Measurements from ENCODE around the gene RAN. TPM values are rescaled to one million over a fixed set of nuclear protein-coding genes. Genes with fewer than 3 reads are reported as not detected.
"Not testable (repeated sequence)": the region's sequence is repeated elsewhere in the genome, so short reads cannot be mapped to it uniquely, and the experiment has no call there.

RAN gene
- total RNA-seq, 2 experiments from 2014 or later, result 2,531 to 2,575 TPM

DNA sequence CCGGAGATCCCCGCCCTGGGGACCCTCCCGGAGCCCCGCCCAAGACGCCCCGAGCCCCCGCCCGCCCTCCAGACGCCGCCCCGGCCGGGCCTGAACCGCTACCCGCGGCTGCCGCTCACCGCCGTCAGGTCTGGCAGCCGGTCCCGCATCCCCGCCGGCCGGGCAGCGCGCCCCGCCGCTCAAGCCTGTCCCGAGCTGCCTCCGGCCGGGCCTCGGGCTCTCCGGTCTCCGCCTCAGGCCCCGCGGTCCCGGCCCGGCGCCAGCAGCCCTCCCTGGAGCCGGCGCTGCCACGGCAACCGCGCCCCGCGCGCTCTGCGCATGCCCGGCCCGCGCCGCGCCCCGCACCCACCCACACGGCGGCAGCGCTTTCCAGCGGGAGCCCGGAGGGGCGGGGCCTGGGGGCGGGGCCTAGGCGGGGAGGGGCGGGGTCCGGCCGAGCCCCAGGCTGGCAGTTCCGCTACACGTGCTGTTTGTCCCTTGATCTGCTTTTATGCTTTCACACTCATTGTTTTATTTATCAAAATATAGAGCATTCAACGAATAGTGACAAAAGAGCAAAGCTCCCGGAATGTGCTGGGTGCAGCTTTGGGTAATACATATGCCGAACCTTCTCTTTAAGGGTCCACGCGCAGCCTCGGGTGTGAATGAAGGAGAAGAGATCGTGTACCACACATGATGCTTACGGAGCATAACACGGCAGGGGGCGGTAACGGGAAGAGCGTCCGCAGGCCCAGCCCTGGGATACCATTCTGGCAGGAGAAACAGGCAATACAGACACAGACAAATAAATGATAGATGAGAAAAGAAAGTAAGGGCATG is 32.7 kb upstream of the RAN start, which contains the start of gene STX2:
TSS of gene STX2 (minus strand) at position 300 of the 819 bp plus-strand sequence. CDS start at position 149, 151 bp downstream.
- H3K9me3 Mint-ChIP-seq, result no peaks in the 10 kb centered on the region
- peak within 1 kb of the TSS; percentile 80 for H3K27ac Mint-ChIP-seq
- peaks cover 24% of the 10 kb centered on the region for H3K4me1 Mint-ChIP-seq
- peak; percentile 91 for DNase-seq
- H3K36me3 Mint-ChIP-seq, result peaks cover 3% of the 10 kb centered on the region
- no peaks in the 10 kb centered on the region for H3K27me3 Mint-ChIP-seq
- peak within 1 kb of the TSS; percentile 85 for H3K4me3 Mint-ChIP-seq

DNA sequence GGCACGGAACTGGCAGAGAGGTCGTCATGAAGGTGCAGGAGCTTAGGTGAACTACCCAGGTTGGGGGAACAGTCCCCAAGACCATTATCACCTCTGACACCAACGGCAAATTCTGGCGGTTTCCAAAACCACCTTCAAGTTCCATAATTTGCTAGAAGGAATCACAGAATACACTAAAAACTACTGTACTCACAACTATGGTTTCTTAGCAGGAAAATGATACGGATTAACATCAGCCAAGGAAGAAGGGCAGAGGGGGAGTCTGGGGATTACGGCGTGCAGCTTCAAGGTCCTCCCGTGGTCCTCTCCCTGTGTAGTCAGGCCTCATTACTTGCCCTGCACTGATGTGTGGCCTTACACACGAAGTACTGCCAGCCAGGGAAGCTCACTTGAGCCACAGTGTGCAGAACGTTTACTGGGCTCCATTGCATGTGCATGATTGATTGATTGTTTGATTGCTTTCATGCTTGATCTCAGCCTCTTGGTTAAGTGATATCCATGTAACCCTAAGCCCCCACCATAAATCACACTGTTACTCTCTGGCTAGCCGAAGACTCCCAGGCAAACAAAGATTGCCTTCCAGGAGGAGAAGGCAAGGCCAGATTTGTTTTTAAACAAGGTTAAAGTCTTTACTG is 32.0 kb upstream of the RAN start:
- H3K4me1 Mint-ChIP-seq, result peaks cover 23% of the 10 kb centered on the region
- peak overlapping the region; percentile 75 for H3K4me3 Mint-ChIP-seq
- no peak for DNase-seq
- peak overlapping the region; percentile 80 for H3K27ac Mint-ChIP-seq
- H3K36me3 Mint-ChIP-seq, result peaks cover 3% of the 10 kb centered on the region
- H3K9me3 Mint-ChIP-seq, result no peaks in the 10 kb centered on the region
- H3K27me3 Mint-ChIP-seq, result no peaks in the 10 kb centered on the region

DNA sequence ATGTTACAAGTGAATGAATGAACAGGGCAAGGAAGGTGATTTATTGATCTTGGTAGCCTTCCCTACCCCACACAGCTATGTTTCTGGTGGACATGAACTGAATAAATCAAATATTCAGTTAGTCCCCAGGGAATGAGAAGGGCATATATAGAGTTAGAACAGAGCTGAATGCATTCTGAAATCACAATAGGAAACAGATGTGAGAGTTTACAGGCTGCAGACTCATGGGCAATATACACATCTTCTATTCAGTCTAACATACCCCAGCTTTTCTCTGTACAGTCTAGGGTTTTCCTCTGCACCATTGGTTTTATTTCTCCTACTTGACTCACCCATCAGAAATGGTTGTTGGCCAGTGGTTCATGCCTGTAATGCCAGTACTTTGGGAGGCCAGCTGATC is 25.5 kb upstream of the RAN start:
- H3K27me3 Mint-ChIP-seq, result no peaks in the 10 kb centered on the region
- no peak for DNase-seq
- peaks cover 3% of the 10 kb centered on the region for H3K4me1 Mint-ChIP-seq
- H3K4me3 Mint-ChIP-seq, result no peak overlapping the region
- no peak overlapping the region for H3K27ac Mint-ChIP-seq
- no peaks in the 10 kb centered on the region for H3K9me3 Mint-ChIP-seq
- H3K36me3 Mint-ChIP-seq, result no peaks in the 10 kb centered on the region

DNA sequence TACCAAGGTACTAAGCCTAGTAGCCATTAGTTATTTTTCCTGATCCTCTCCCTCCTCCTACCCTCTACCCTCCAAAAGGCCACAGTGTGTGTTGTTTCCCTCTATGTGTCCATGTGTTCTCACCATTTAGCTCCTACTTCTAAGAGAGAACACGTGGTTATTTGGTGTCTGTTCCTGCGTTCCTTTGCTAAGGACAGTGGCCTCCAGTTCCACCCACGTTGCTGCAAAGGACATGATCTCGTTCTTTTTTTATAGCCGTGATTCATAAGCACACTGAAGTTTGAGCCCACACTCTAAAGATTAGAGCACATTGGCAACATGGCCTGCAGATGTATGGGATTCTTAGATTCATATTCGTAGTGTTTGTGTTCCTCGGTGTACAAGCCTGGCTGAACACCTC is 24.8 kb upstream of the RAN start:
- peaks cover 3% of the 10 kb centered on the region for H3K4me1 Mint-ChIP-seq
- no peaks in the 10 kb centered on the region for H3K9me3 Mint-ChIP-seq
- DNase-seq, result no peak
- H3K36me3 Mint-ChIP-seq, result no peaks in the 10 kb centered on the region
- H3K27ac Mint-ChIP-seq, result no peak overlapping the region
- no peak overlapping the region for H3K4me3 Mint-ChIP-seq
- H3K27me3 Mint-ChIP-seq, result no peaks in the 10 kb centered on the region

DNA sequence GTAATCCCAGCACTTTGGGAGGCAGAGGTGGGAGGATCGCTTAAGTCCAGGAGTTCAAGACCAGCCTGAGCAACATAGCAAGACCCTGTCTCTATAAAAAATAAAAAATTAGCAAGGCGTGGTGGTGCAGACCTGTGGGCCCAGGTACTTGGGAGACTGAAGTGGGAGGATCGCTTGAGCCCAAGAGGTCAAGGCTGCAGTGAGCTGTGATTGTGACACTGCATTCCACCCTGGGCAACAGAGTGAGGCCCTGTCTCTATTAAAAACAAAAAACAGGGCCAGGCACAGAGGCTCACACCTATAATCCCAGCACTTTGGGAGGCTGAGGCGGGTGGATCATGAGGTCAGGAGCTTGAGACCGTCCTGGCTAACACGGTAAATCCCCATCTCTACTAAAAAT is 23.8 kb upstream of the RAN start:
- H3K4me3 Mint-ChIP-seq, H3K27me3 Mint-ChIP-seq, H3K27ac Mint-ChIP-seq, H3K4me1 Mint-ChIP-seq, H3K36me3 Mint-ChIP-seq, DNase-seq, H3K9me3 Mint-ChIP-seq: not testable (repeated sequence)

DNA sequence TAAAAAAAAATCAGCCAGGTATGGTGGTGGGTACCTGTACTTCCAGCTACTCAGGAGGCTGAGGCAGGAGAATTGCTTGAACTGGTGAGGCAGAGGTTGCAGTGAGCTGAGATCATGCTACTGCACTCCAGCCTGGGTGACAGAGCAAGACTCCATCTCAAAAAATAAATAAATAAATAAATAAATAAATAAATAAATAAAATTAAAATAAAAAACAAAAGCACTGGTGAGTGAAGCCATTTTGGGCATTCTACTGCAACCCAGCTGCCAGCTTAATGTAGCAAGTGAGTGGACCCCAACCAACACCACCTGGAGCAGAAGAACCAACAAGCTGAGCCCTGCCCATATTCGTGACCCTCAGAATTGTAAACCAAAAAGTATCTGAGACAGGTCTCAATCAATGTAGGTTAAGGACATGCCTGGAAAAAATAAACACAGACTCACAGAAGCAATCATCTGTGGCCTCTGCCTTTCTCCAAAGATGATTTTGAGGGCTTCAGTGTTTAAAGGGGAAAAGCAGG is 23.0 kb upstream of the RAN start:
- not testable (repeated sequence) for DNase-seq, H3K4me1 Mint-ChIP-seq, H3K4me3 Mint-ChIP-seq, H3K27ac Mint-ChIP-seq, H3K9me3 Mint-ChIP-seq, H3K27me3 Mint-ChIP-seq, H3K36me3 Mint-ChIP-seq

DNA sequence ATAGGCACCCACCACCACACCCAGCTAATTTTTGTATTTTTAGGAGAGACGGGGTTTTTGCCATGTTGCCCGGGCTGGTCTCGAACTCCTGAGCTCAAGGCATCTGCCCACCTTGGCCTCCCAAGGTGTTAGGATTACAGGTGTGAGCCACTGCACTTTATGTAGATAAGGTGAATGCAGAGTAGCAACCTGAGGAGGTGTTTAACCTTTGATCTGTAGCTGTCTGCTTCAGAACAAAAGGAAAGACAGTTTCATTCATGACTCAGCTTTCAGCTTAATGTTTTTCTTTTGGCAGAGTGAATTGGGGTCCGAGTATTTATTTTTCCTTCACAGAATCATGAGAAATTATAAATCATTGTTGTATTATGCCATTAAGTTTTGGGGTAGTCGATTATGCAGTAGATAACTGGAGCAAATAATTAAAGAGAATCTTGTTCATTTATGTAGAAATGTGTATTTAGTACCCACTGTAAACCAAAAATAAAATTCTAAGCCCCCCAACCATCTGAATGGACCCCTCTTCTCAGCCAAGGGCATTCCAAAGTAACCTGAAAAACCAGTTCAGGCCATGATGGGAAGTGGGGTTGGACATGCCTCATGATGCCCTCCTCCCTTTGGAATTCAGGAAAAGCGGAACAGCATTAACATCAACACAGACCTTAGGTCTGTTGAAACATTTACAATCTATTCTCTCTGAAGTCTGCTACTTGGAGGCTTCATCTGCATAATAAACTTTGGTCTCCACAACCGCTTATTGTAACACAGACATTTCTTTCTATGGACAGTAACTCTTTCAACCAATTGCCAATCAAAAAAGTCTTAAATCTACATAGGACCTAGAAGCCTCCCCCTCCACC is 22.1 kb upstream of the RAN start:
- H3K27ac Mint-ChIP-seq, result no peak overlapping the region
- H3K4me3 Mint-ChIP-seq, result no peak overlapping the region
- no peak for DNase-seq
- no peaks in the 10 kb centered on the region for H3K36me3 Mint-ChIP-seq
- H3K27me3 Mint-ChIP-seq, result no peaks in the 10 kb centered on the region
- H3K4me1 Mint-ChIP-seq, result peaks cover 3% of the 10 kb centered on the region
- no peaks in the 10 kb centered on the region for H3K9me3 Mint-ChIP-seq

DNA sequence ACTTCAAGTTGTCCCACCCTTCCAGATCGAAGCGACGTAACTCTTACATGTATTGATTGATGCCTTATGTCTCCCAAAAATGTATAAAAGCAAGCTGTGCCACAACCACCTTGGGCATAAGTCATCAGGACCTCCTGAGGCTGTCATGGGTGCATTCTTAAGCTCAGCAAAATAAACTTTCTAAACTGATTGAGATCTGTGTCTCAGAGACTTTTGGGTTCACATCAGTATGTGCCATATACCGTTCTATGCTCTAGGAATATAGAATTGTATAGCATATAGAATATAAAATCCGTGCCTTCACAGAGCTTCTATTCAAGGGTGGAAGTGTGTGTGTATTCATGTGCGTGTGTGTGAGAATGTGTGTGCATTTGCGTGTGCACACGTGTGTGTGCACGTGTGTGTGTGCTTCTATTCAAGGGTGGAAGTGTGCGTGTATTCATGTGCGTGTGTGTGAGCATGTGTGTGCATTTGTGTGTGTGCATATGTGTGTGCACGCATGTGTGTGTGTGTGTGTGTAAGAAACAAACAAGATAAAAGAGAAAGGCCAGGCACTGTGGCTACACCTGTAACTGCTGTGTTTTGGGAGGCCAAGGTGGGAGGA is 21.3 kb upstream of the RAN start:
- Mint-ChIP-seq H3K4me1 (peaks cover 3% of the 10 kb centered on the region), H3K9me3 (no peaks in the 10 kb centered on the region), H3K27ac (no peak overlapping the region), H3K4me3 (no peak overlapping the region), H3K27me3 (no peaks in the 10 kb centered on the region), H3K36me3 (no peaks in the 10 kb centered on the region)
- DNase-seq, result no peak

DNA sequence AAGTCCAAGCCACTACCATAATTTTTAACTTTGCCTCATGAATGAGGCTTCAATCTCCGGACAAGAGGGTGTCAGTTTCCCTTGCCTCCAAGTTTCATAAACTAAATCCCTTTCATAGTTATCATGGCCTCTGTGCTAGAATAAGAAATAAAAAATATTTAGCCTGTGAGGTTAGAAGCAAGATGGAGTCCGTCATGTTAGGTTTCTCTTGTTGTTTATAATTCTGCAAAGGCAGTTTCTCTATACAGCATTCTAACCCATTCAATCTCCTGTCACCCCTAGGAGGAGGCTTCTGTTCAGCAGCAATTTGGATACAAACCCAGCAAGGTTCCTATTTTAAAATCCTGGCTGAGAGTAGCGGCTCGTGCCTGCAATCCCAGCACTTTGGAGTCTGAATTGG is 15.8 kb upstream of the RAN start:
- no peak for DNase-seq
- peaks cover 7% of the 10 kb centered on the region for H3K36me3 Mint-ChIP-seq
- H3K4me3 Mint-ChIP-seq, result no peak overlapping the region
- H3K4me1 Mint-ChIP-seq, result no peaks in the 10 kb centered on the region
- H3K27me3 Mint-ChIP-seq, result no peaks in the 10 kb centered on the region
- H3K9me3 Mint-ChIP-seq, result peaks cover 9% of the 10 kb centered on the region
- no peak overlapping the region for H3K27ac Mint-ChIP-seq

DNA sequence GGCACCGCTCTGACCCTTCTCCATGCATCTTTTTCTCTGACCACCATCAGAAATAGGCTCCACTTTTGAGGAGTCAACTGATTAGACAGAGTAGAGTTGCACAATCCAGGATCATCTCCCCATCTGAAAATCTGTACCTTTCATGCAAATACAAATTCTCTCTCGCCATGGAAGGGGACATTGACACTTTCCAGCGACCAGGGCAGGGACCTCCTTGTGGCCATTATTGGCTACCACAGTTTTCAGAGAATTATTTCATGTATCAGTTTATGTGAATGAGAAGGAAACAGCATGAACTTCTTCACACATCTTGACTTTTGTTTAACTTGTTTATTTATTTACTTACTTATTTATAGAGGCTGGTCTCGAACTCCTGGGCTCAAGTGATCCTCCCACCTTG is 13.8 kb upstream of the RAN start:
- Mint-ChIP-seq H3K36me3 (peaks cover 7% of the 10 kb centered on the region), H3K9me3 (peaks cover 13% of the 10 kb centered on the region), H3K4me1 (no peaks in the 10 kb centered on the region), H3K27ac (no peak overlapping the region), H3K27me3 (no peaks in the 10 kb centered on the region), H3K4me3 (no peak overlapping the region)
- DNase-seq, result no peak

DNA sequence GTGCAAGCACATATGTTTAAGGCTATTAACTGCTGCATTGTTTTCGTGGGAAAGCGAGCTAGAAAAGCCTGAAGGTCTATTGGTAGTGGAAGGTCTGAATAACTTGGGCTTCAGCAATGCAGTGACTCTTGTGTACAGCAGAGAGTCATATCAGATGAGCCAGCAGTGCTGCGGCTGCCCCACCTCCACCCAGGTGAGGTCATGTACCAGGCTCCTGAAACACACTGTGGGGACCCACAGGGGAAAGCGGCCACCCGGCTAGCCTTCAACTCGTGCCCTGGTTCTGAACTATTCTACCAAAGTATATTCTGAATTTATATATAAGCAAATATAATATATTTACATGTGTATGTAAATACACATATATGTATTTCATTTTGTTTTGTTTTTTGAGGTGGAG is 12.7 kb upstream of the RAN start:
- DNase-seq, result no peak
- H3K4me1 Mint-ChIP-seq, result no peaks in the 10 kb centered on the region
- no peak overlapping the region for H3K27ac Mint-ChIP-seq
- no peak overlapping the region for H3K4me3 Mint-ChIP-seq
- H3K27me3 Mint-ChIP-seq, result no peaks in the 10 kb centered on the region
- peaks cover 7% of the 10 kb centered on the region for H3K36me3 Mint-ChIP-seq
- H3K9me3 Mint-ChIP-seq, result peaks cover 13% of the 10 kb centered on the region

DNA sequence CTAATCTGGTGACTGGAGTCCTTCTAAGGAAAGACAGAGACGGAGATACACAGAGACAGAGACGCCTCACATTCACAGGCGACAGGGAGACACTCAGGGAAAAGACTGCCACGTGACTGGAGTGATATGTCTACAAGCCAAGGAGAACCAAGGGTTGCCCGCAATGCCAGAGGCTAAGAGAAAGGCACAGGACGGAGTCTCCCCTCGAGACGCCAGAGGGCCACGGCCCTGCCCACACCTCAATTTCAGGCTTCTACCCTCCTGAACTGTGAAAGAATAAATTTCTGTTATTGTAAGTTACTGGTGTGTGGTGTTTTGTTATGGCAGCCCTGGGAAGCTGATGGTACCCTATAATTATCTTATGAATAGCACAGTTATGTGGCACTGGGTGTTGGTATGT is 11.6 kb upstream of the RAN start:
- Mint-ChIP-seq H3K9me3 (peaks cover 13% of the 10 kb centered on the region), H3K27ac (no peak overlapping the region), H3K4me3 (no peak overlapping the region), H3K27me3 (no peaks in the 10 kb centered on the region), H3K4me1 (no peaks in the 10 kb centered on the region), H3K36me3 (peaks cover 7% of the 10 kb centered on the region)
- no peak for DNase-seq

DNA sequence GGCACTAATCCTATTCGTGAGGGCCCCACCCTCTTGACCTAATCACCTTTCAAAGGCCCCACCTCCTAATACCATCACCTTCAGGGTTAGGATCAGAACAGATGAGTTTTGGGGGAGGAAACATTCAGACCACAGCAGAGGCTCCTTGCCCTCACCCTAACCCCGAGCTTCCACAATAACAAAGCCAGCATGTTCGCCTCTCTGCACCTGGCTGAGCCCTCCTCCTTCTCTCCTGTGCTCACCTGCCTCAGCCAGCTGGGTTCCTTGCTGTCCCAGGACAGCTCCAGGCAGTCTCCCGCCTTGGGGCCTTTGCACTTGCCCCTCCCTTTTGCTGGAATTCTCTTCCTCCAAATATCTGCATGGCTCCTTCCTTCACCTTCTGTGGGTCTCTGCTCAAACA is 9.7 kb upstream of the RAN start:
- no peak overlapping the region for H3K4me3 Mint-ChIP-seq
- no peak overlapping the region for H3K27ac Mint-ChIP-seq
- H3K4me1 Mint-ChIP-seq, result no peaks in the 10 kb centered on the region
- DNase-seq, result no peak
- peaks cover 3% of the 10 kb centered on the region for H3K36me3 Mint-ChIP-seq
- no peaks in the 10 kb centered on the region for H3K27me3 Mint-ChIP-seq
- H3K9me3 Mint-ChIP-seq, result peaks cover 10% of the 10 kb centered on the region

DNA sequence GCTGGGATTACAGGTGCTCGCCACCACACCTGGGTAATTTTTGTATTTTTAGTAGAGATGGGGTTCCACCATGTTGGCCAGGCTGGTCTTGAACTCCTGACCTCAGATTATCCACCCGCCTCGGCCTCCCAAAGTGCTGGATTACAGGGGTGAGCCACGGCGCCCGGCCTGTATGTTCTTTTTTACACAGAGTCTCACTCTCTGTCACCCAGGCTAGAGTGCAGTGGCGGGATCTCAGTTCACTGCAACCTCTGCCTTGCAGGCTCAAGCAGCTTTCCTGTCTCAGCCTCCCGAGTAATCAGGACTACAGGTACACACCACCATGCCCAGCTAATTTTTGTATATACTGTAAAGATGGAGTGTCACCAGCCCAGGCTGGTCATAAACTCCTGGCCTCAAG is 9.1 kb upstream of the RAN start:
- not testable (repeated sequence) for H3K27ac Mint-ChIP-seq, H3K27me3 Mint-ChIP-seq, H3K4me3 Mint-ChIP-seq, H3K4me1 Mint-ChIP-seq, H3K9me3 Mint-ChIP-seq, DNase-seq, H3K36me3 Mint-ChIP-seq

DNA sequence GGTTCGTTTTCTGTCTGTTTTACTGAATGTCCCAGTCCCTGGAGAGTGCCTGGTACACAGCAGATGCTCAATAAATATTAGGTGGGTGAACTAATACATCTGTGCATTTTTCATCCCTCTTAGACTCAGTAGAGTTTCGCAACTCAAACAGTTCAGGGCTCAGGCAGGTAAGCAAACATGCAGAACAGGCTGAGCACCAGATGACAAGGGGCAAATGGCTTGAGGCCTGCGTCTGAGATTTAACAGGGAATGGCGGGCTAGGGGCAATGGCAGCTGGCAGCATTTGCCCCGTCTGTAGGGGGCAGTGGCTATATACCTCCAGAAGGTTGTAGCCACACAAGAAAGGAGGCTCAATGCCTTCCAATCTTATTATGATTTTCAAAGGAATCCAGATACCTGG is 8.6 kb upstream of the RAN start:
- Mint-ChIP-seq H3K36me3 (peaks cover 3% of the 10 kb centered on the region), H3K27ac (no peak overlapping the region), H3K4me1 (peaks cover 4% of the 10 kb centered on the region), H3K27me3 (no peaks in the 10 kb centered on the region), H3K4me3 (no peak overlapping the region), H3K9me3 (peaks cover 8% of the 10 kb centered on the region)
- DNase-seq, result no peak

All from activated naive CD8-positive, alpha-beta T cell treated with anti-CD3 and anti-CD28 coated beads for 36 hours (primary cell).